Measurements from ENCODE around the gene PLXND1.
"Not testable (repeated sequence)": the region's sequence is repeated elsewhere in the genome, so short reads cannot be mapped to it uniquely, and the experiment has no call there.

PLXND1 gene

GRCh38 chr3:129553171-129553570 lies 53.3 kb downstream of the PLXND1 start:
- no peaks in the 10 kb centered on the region for H3K36me3 ChIP-seq (replicated peaks)
- no peaks in the 10 kb centered on the region for H3K9me3 ChIP-seq
- H3K4me1 ChIP-seq, result no peaks in the 10 kb centered on the region
- no peak overlapping the region for H3K4me3 ChIP-seq
- no peak for DNase-seq (ENCODE audit: low spot score in 2 of 2)
- in situ Hi-C loops (cut with MboI; ENCODE audit: low sequenced_read_pairs), result no loop called here
- H3K27me3 ChIP-seq (ENCODE audit: low read depth), result no peaks in the 10 kb centered on the region

DNA sequence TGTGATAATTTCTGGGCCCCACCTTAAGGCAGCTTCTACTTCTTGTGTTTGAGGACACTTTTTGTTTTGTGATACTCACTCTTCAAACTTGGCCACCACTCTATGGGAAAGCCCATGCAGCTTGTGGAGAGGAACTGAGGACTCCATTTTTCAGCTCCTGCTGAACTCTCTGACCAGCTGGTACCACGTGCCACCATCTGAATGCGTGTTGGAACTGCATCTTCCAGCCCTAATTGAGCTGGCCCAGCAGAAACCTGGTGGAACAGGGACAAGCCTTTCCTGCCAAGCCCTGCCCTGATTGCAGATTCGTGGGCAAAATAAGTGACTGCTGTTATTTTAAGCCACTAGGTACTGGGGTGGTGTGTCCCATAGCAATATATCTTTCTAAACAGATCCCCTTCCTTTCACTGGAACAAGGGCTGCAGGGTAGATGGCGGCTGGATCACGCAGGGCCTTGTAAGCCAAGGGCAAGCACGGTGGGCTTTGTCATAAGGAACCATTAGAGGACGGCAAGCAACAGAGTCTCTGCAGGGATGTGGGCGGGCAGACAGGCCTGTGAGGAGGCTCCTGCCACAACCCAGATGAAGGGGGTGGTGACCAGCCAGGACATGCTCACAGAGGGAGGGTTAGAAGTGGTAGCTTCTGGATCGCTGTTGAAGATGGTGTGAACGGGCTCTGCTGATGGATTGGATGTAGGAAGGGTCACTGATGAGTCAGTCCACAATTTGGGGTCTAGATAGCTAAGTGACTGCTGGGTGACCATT lies 54.0 kb downstream of the PLXND1 start:
- in situ Hi-C loops (cut with MboI; ENCODE audit: low sequenced_read_pairs), result no loop called here
- H3K4me1 ChIP-seq, result no peaks in the 10 kb centered on the region
- no peaks in the 10 kb centered on the region for H3K9me3 ChIP-seq
- H3K27me3 ChIP-seq (ENCODE audit: low read depth), result no peaks in the 10 kb centered on the region
- DNase-seq (ENCODE audit: low spot score in 2 of 2), result no peak
- H3K36me3 ChIP-seq (replicated peaks), result no peaks in the 10 kb centered on the region
- no peak overlapping the region for H3K4me3 ChIP-seq

DNA sequence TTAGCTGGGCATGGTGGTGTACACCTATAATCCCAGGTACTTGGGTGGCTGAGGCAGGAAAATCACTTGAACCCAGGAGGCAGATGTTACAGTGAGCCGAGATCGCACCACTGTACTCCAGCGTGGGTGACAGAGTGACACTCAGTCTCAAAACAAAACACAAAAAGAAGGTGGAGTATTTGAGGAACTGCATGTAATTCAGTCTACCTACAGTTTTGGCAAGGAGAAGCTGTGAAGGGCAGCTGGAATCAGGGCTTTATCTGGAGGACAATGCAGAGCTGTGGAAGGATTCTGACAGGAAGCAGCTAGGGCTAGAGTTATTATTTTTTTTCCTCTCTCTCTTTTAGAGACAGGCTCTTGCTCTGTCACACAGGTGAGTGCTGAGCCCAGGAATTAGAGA lies 56.7 kb downstream of the PLXND1 start:
- Histone ChIP-seq H3K4me1 (no peaks in the 10 kb centered on the region; the same call in 1 of the 2 replicates), H3K4me3 (no peak overlapping the region), H3K9me3 (no peaks in the 10 kb centered on the region), H3K36me3 (replicated peaks) (no peaks in the 10 kb centered on the region), H3K27me3 (ENCODE audit: low read depth) (no peaks in the 10 kb centered on the region)
- DNase-seq (ENCODE audit: low spot score in 2 of 2), result no peak
- in situ Hi-C loops (cut with MboI; ENCODE audit: low sequenced_read_pairs), result no loop called here

DNA sequence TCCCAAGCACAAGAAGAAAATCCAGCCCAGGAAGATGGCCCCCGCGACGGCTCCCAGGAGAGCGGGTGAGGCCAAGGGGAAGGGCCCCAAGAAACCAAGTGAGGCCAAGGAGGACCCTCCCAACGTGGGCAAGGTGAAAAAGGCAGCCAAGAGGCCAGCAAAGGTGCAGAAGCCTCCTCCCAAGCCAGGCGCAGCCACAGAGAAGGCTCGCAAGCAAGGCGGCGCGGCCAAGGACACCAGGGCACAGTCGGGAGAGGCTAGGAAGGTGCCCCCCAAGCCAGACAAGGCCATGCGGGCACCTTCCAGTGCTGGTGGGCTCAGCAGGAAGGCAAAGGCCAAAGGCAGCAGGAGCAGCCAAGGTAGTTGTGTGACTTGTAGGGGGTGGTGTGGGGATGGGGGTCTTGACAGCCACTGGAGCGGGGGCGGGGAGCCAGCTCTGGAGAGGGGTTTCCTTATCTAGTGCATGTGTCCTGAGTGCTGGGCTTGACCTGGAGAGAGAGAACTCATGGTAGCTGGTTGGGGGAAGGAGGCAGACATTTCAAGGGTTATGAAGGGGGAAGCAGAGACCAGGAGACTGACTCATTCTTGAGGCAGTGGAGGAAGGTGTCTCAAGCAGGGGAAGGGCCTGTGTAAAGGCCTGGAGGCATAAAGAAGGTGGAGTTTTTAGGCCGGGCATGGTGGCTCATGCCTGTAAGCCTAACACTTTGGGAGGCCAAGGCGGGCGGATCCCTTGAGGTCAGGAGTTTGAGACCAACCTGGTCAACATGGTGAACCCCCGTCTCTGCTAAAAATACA lies 57.3 kb downstream of the PLXND1 start:
- Histone ChIP-seq H3K4me3 (no peak overlapping the region), H3K36me3 (replicated peaks) (no peaks in the 10 kb centered on the region), H3K27me3 (ENCODE audit: low read depth) (no peaks in the 10 kb centered on the region), H3K4me1 (no peaks in the 10 kb centered on the region; the same call in 1 of the 2 replicates), H3K9me3 (no peaks in the 10 kb centered on the region)
- in situ Hi-C loops (cut with MboI; ENCODE audit: low sequenced_read_pairs), result no loop called here
- DNase-seq (ENCODE audit: low spot score in 2 of 2), result no peak

GRCh38 chr3:129548104-129548965 lies 58.1 kb downstream of the PLXND1 start:
- no peak overlapping the region for H3K4me3 ChIP-seq
- in situ Hi-C loops (cut with MboI; ENCODE audit: low sequenced_read_pairs), result no loop called here
- H3K36me3 ChIP-seq (replicated peaks), result no peaks in the 10 kb centered on the region
- no peaks in the 10 kb centered on the region; the same call in 1 of the 2 replicates for H3K4me1 ChIP-seq
- H3K27me3 ChIP-seq (ENCODE audit: low read depth), result no peaks in the 10 kb centered on the region
- no peak for DNase-seq (ENCODE audit: low spot score in 2 of 2)
- no peaks in the 10 kb centered on the region for H3K9me3 ChIP-seq

GRCh38 chr3:129547241-129547640 lies 59.2 kb downstream of the PLXND1 start:
- H3K27me3 ChIP-seq (ENCODE audit: low read depth), result no peaks in the 10 kb centered on the region
- no peak for DNase-seq (ENCODE audit: low spot score in 2 of 2)
- no peaks in the 10 kb centered on the region for H3K9me3 ChIP-seq
- no peaks in the 10 kb centered on the region; the same call in 1 of the 2 replicates for H3K4me1 ChIP-seq
- in situ Hi-C loops (cut with MboI; ENCODE audit: low sequenced_read_pairs), result no loop called here
- H3K36me3 ChIP-seq (replicated peaks), result no peaks in the 10 kb centered on the region
- no peak overlapping the region for H3K4me3 ChIP-seq

DNA sequence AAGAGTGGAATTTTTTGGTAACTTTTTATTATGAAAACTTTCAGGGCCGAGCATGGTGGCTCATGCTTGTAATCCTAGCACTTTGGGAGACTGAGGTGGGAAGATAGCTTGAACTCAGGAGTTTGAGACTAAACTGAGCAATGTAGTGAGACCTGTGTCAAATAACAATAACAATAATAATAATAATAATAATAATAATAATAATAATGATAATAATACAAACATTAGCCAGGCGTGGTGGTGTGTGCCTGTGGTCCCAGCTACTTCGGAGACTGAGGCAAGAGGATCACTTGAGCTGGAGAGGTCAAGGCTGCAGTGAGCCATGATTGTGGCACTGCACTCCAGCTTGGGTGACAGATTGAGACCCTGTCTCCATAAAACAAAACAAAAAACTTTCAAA lies 60.5 kb downstream of the PLXND1 start:
- H3K4me3 ChIP-seq; DNase-seq (ENCODE audit: low spot score in 2 of 2); H3K36me3 ChIP-seq (replicated peaks); H3K9me3 ChIP-seq; H3K4me1 ChIP-seq; in situ Hi-C loops (cut with MboI; ENCODE audit: low sequenced_read_pairs); H3K27me3 ChIP-seq (ENCODE audit: low read depth): not testable (repeated sequence)

DNA sequence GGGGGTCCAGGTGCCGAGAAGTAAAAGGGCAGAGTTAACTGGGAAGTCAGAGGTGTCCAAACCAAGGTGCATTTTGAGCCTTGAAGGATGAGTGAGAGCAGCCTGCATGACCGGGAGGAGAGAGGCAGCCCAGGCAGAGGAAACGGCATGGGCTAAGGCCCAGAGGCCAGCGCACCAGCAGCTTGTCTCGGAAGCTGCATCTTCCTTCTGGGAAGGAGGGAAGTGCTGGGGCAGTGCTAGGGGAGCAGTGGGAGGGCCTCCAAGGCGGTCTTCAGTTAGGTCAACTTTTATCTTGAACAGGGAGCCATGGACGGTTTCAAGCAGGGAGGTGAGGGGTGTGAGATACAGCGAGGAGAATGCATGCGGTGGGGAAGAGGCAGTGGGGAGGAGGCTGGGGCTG lies 62.5 kb downstream of the PLXND1 start:
- Histone ChIP-seq H3K36me3 (replicated peaks) (no peaks in the 10 kb centered on the region), H3K4me1 (no peaks in the 10 kb centered on the region; the same call in 1 of the 2 replicates), H3K9me3 (no peaks in the 10 kb centered on the region), H3K4me3 (no peak overlapping the region), H3K27me3 (ENCODE audit: low read depth) (no peaks in the 10 kb centered on the region)
- DNase-seq (ENCODE audit: low spot score in 2 of 2), result no peak
- in situ Hi-C loops (cut with MboI; ENCODE audit: low sequenced_read_pairs), result no loop called here

GRCh38 chr3:129543156-129543790 lies 63.2 kb downstream of the PLXND1 start, which contains the start of gene H1-8:
H1-8 (plus strand) TSS chr3:129543175; CDS start chr3:129543219, 44 bp downstream.
- no peaks in the 10 kb centered on the region; the same call in 1 of the 2 replicates for H3K4me1 ChIP-seq
- no peak within 1 kb of the TSS for H3K4me3 ChIP-seq
- H3K36me3 ChIP-seq (replicated peaks), result no peaks in the 10 kb centered on the region
- no peak for DNase-seq (ENCODE audit: low spot score in 2 of 2)
- in situ Hi-C loops (cut with MboI; ENCODE audit: low sequenced_read_pairs), result no loop called here
- no peaks in the 10 kb centered on the region for H3K27me3 ChIP-seq (ENCODE audit: low read depth)
- H3K9me3 ChIP-seq, result no peaks in the 10 kb centered on the region

DNA sequence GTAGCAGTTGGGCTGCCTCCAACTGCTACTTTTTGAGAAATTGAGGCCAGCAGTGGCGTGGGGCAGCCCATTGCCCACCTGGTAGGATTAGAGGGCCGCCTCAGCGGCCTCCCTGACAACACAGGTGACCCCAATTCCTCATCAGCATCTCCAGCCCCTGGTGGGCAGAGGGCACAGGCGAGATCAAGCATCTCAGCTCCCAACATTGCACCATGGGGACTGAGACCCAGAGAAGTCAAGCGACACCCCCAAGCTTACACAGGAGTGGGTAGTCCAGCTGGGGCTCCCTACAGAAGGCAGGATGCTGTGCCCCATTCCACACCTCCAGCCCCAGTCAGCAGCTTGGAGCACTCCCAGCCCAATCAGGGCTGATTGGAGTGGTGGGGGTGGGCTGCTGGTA lies 63.7 kb downstream of the PLXND1 start:
- H3K36me3 ChIP-seq (replicated peaks), result no peaks in the 10 kb centered on the region
- H3K27me3 ChIP-seq (ENCODE audit: low read depth), result no peaks in the 10 kb centered on the region
- H3K4me1 ChIP-seq, result no peaks in the 10 kb centered on the region; the same call in 1 of the 2 replicates
- in situ Hi-C loops (cut with MboI; ENCODE audit: low sequenced_read_pairs), result no loop called here
- DNase-seq (ENCODE audit: low spot score in 2 of 2), result no peak
- no peak overlapping the region for H3K4me3 ChIP-seq
- H3K9me3 ChIP-seq, result no peaks in the 10 kb centered on the region

DNA sequence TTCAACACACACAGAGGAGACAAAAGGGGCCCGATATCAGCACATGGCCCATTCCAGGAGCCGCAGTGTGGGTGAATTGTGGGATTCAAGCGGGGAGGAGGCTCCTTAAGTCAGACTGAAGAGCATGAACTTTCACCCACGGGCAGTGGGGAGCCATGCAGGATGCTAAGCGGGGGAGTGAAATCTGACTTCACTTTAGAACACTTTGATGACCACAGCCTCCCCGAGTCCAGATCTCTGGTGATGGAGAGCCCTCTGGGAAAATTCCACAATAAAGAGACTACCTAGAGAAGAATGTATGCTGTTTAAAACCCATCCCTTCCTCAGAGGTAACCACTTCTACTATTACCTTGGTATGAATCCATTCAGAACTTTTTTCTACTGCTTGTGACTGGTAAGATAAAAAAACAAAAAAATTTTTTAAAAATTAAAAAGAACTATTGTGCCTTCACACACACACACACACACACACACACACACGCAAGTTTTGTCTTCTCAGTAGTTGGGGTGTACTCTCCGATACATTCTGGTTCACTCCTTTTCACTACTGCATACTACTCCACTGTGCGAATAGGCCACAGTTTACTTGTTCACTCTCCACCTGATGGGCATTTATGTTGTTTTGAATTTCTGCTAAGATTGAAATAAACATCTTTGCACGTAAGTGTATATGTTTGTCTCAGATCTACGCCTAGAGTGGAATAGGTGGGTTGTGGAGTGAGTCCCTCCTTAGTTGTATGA lies 65.5 kb downstream of the PLXND1 start:
- no peaks in the 10 kb centered on the region for H3K27me3 ChIP-seq (ENCODE audit: low read depth)
- in situ Hi-C loops (cut with MboI; ENCODE audit: low sequenced_read_pairs), result no loop called here
- H3K4me1 ChIP-seq, result no peaks in the 10 kb centered on the region; the same call in 1 of the 2 replicates
- no peak overlapping the region for H3K4me3 ChIP-seq
- H3K9me3 ChIP-seq, result no peaks in the 10 kb centered on the region
- H3K36me3 ChIP-seq (replicated peaks), result no peaks in the 10 kb centered on the region
- no peak for DNase-seq (ENCODE audit: low spot score in 2 of 2)

DNA sequence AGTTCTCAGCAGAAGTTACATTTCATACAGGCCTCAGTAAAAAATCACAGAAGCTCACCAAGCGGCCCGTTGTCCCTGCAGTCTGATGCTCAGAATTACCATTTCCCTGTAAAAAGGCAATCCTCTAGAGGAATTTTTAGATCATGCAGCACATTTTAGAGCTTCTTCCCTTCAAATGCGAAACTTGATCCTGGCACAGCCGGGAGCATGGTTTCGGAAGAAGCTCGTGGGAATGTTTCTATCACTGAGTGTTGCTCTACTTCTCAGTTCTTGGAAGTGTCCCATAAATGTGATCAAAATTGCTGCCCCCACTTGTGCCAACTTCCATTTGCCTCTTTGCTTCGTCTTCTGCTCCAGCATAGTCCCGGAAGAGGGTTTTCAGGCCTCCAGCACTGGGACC lies 67.3 kb downstream of the PLXND1 start:
- H3K4me1 ChIP-seq, result no peaks in the 10 kb centered on the region
- no peak for DNase-seq (ENCODE audit: low spot score in 2 of 2)
- in situ Hi-C loops (cut with MboI; ENCODE audit: low sequenced_read_pairs), result no loop called here

DNA sequence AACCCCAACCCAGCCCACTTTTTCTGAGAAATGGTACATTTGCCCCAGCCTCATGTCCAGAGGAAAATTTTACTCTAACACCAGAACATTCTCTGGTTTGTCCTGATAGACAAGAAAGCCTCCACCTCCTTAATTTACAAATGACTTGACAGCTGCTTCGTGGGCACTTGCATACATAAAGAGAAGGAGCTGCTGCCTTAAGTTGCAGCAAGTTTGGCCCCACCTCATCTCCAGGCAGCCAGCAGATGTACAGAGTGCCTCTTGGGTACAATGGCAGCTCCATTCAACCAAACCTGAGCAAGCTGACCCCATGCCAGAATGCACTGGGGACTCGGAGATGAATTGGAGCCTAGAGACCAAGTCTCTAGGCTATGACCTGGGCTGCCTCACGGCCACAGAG lies 69.7 kb downstream of the PLXND1 start:
- no peaks in the 10 kb centered on the region for H3K27me3 ChIP-seq (ENCODE audit: low read depth)
- DNase-seq (ENCODE audit: low spot score in 2 of 2), result no peak
- no peaks in the 10 kb centered on the region for H3K9me3 ChIP-seq
- H3K4me1 ChIP-seq, result no peaks in the 10 kb centered on the region
- in situ Hi-C loops (cut with MboI; ENCODE audit: low sequenced_read_pairs), result no loop called here
- H3K4me3 ChIP-seq, result no peak overlapping the region
- no peaks in the 10 kb centered on the region for H3K36me3 ChIP-seq (replicated peaks)

More for the DNA sequence above, 67.3 kb downstream of the PLXND1 start:
- Histone ChIP-seq H3K4me3 (no peak overlapping the region), H3K27me3 (ENCODE audit: low read depth) (no peaks in the 10 kb centered on the region), H3K36me3 (replicated peaks) (no peaks in the 10 kb centered on the region), H3K9me3 (no peaks in the 10 kb centered on the region)
